HG03196 (cell line): ENCODE results near the gene DGKD.
A peak's percentile ranks its signal among the peaks of the same experiment; 100 is the strongest.

Experiments used
- ATAC-seq: cut with Tn5 transposase; IDR thresholded peaks from one replicate; pipeline ENCODE4 v1.9.1; 2021; ENCODE audit not compliant: unreplicated experiment

DGKD gene

DNA sequence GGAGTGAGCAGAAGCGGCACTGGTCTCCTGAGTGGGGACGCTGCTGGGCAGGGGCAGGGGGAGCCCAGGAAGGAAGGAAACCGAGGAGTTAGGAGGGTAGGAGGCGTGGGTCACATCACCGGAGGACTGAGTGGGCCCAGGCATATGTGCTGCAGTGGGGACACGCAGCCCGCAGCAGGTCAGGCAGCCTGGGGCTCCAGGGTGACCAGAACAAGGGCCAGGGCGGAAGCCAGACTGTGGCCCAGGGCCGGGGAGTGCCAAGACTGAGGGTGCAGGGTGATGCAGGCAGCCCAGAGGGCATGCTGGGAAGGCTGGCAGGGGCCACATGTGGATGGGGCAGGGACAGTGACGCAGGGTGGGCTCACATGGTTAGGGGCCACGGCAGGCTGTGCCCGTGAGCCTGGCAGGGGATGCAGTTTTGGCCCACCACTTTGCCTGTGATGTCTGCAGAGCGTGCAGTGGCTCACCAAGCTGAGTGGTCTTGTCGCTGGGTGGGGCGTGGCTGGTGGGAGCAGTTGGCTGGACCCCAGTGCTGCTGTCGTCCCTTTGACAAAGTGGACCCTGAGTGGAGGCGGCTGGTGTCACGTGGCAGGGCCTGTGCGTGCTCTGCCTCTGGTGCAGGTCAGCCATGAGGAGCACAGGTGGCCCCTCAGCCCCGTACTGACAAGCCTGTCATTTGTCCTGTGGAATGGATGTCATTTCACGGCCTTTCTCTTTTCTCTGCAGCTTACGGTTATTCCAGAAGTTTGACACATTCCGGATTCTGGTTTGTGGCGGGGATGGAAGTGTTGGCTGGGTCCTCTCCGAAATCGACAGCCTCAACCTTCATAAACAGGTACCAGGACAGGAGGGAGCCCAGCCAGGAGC, 87.1 kb downstream of the DGKD start:
- no peak for ATAC-seq

GRCh38 chr2:233442028-233442310, 87.7 kb downstream of the DGKD start:
- ATAC-seq, result no peak

DNA sequence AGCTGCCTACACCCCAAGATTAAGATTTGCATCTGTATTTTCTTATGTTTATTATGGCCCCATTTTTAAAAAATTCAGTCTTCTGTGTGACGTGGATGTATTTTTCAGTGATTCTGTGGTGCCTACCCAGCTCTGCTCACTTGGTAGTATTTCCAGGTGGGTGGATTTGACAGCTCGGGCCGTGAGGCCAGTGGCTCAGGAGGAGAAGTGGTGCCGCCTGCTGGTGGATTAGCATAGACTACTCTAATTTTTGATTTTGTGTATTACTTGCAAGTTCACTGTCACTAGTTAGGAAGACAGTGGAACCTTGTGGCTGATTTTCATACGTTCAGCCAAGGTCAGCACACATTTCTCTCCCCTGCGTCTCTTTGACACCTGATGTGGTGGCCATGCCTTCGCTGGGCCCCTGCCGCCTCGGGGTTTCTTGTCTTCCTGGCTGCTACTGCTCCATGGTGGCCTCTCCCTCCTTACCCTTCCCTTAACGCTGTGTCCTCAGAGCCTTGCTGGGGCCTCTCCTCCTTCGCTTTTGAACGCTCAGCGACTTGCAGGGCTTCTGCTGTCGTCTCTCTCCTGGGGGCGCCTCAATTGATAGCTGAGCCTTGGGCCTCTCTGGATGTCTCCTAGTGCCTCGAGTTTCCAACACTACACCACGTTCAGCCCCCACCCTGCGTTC, 89.4 kb downstream of the DGKD start:
- peak; percentile 55 for ATAC-seq

GRCh38 chr2:233444501-233444900, 90.2 kb downstream of the DGKD start:
- ATAC-seq, result no peak

- no peak for ATAC-seq
Observed at GRCh38 chr2:233445152-233445830, 91.0 kb downstream of the DGKD start.

- ATAC-seq, result no peak
Observed at GRCh38 chr2:233446121-233446520, 91.8 kb downstream of the DGKD start.

- ATAC-seq, result no peak
Observed at GRCh38 chr2:233446606-233447305, 92.5 kb downstream of the DGKD start.

- ATAC-seq, result no peak
Observed at GRCh38 chr2:233447506-233448219, 93.4 kb downstream of the DGKD start.

DNA sequence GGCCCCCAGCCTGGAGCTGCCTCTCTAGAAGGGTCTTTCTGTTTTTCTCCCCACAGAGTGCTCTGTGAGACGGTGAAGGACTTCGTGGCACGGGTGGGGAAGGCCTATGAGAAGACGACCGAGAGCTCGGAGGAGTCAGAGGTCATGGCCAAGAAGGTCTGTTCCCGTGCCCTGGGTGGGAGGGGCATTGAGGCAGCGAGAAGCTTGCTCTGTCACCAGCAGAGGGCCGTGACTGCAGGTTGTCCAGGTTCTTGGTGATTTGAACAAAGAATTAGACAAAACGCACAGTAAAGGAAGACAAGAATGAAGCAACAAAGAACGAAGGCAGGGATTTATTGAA, 93.9 kb downstream of the DGKD start:
- no peak for ATAC-seq

- ATAC-seq, result no peak
Observed at GRCh38 chr2:233448575-233448974, 94.3 kb downstream of the DGKD start.

DNA sequence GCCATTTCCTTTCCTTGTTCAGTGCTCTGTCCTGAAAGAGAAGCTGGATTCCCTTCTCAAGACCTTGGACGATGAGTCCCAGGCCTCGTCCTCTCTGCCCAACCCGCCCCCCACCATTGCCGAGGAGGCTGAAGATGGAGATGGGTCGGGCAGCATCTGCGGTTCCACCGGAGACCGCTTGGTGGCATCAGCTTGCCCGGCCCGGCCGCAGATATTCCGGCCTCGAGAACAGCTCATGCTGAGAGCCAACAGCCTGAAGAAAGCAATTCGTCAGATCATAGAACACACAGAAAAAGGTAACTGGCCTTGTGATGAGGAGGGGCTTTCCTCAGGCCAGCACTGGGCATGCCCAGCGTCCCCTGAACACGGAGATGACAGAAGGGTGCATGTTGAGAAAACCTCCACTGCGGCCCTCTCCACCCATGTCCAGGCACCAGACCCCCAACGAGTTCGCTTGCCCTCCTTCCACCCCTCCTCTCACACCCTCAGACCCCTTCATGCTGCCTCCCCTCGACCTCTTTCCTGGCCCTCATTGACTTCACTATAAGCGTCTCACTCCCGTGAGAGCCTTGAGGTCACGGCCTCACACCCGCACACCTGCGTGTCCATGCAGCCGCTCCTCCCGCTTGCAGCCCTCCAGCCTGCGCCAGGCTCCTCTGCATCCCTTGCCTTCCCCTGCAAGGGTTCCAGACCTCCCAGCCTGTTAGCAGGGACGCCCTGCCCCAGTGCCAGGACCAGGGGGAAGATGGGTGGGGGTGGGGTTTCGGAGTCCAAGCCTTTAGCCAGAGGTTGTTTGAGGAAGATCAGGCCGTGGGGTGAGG, 95.0 kb downstream of the DGKD start:
- ATAC-seq, result no peak

- no peak for ATAC-seq
Observed at GRCh38 chr2:233449921-233450863, 95.9 kb downstream of the DGKD start.

DNA sequence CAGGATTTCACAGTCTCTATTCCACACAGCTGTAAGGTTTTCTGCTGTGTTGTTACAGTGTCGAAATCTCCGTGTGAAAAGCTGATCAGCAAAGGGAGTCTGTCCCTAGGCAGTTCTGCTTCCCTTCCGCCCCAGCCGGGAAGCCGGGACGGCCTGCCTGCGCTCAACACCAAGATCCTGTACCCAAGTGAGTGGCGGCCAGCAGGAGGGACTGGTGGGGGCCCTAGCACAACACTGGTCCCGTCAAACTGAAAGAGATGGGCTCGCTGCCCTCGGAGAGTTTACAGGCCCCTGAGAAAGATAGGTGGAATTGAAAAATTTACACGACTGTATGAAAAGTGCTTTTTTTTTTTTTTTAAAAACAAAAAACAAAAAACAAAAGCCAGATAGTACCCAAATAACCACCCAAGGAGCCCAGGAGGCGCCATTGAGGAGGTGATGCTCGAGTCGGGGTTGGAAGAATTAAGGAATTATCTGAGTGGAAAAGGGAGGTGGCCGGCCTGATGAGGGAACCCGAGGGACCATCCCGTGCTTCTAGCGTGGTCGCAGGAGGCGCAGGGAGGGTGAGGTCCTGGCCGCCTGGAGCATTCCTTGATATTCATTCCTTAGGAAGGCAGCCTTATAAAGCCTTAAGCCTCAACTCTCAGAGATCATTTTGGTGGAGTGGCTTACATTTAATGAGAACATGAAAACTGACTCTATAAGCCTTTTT, 96.7 kb downstream of the DGKD start:
- no peak for ATAC-seq

- ATAC-seq, result no peak
Observed at GRCh38 chr2:233451950-233452349, 97.7 kb downstream of the DGKD start.

DNA sequence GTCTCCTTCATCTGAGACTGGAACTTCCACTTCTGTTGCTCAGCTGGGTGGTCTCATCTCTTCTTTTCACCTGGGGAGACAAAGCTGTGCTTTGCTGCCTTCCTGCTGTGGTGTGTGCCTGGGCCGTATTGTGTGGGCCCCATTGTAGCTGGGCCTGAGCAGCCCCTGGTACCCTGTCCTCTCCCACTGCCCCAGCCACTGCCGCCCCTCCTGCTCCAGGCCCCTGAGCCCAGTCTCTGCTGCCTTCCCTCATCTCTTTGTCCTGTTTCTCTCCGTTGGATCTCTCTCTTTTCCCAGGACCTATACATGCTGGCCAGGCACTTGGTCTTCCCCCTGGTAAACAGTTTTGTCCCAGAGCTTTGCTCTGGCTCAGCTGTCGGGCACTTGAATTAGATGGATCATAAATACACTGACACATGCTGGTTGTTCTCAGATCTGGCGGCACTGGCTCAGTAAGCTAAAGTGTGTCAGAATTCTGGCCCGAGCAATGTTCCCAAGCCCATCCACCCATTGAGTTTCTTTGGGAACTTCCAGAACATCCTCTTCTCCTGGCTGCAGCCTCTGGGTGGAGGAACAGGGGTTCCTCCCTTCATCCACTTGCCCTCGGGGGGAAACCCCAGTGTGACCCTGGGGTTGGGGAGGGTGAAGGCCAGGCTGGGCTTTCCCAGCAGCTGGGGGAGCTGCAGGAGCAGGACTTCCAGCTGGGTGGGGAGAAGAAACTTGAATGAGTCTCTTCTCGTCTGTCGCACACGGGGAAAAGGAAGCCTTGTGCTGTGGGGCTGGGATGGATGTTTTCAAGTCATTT, 99.0 kb downstream of the DGKD start:
- no peak for ATAC-seq

- no peak for ATAC-seq
Observed at GRCh38 chr2:233453916-233454315, 99.6 kb downstream of the DGKD start.

- no peak for ATAC-seq
Observed at GRCh38 chr2:233455006-233455405, 100.7 kb downstream of the DGKD start.

DNA sequence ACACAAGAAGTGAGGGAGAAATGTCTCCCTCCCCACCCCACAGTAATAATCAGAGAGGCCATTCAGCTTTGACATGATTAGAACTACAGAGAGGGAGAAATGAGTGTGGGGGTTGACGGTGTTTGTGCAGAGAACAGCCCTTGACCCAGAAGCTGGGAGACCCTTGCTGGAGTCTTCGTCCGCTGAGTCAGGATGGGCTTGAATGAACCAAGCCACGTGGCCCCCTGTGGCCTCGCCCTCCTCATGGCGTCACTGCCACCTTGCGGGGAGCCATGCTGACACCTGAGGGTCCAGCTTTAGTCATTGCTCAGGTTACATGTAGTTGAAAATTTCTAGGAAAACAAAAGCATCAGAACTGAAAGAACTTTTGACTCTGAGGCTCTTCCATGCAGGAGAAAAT, 101.2 kb downstream of the DGKD start:
- ATAC-seq, result no peak
